ENCODE data around the gene SERPIND1. TPM values are rescaled to one million over a fixed set of nuclear protein-coding genes. Genes with fewer than 3 reads are reported as not detected.
"Not testable (repeated sequence)": the region's sequence is repeated elsewhere in the genome, so short reads cannot be mapped to it uniquely, and the experiment has no call there.

Gene SERPIND1
- polyA plus RNA-seq, 3 donors = not detected

GRCh38 chr22:20819471-20819870 lies 45.6 kb downstream of the SERPIND1 start:
- peaks cover 0 to 2% (median 0%) of the 10 kb centered on the region in 7 donors for H3K9me3 Mint-ChIP-seq
- peaks cover 80 to 95% of the 10 kb centered on the region in 2 donors for H3K36me3 ChIP-seq (replicated peaks in 1 of 2; ENCODE audit: control insufficient read depth in 1 of 2, insufficient read depth in 2 of 2, low read length in 2 of 2)
- no peaks in the 10 kb centered on the region for H3K4me1 ChIP-seq (ENCODE audit: control insufficient read depth in 1 of 2, insufficient read depth in 2 of 2, low read length in 2 of 2)
- no peak overlapping the region for H3K4me3 Mint-ChIP-seq
- H3K4me1 Mint-ChIP-seq = no peaks in the 10 kb centered on the region
- no peaks in the 10 kb centered on the region for H3K27me3 Mint-ChIP-seq (ENCODE audit: low read depth in 3 of 3)
- no peak overlapping the region for H3K9ac ChIP-seq (ENCODE audit: insufficient read depth, low read length, poor library complexity, severe bottlenecking)
- no peak overlapping the region for H3K4me2 ChIP-seq (replicated peaks; ENCODE audit: extremely low read depth, low read length, poor library complexity, severe bottlenecking)
- H4K20me1 ChIP-seq (ENCODE audit: insufficient read depth, low read length) = no peaks in the 10 kb centered on the region
- no peaks in the 10 kb centered on the region for H3K27me3 ChIP-seq (ENCODE audit: control insufficient read depth in 2 of 2, insufficient read depth in 2 of 2, low read length in 2 of 2)
- 97% methylated on average over 5 of the region's 9 CpGs for whole genome bisulfite sequencing (ENCODE audit: insufficient coverage)
- no peaks in the 10 kb centered on the region for H3K9me3 ChIP-seq (replicated peaks in 1 of 2; ENCODE audit: control insufficient read depth in 1 of 2, insufficient read depth in 1 of 2, low read length in 2 of 2)
- no peak for DNase-seq
- no peak overlapping the region for H3K27ac Mint-ChIP-seq
- intact Hi-C loops (cut with micrococcal nuclease) = no loop called here
- H3K27ac ChIP-seq (ENCODE audit: low read depth in 1 of 2, low read length in 2 of 2) = no peak overlapping the region
- peaks cover 71 to 83% of the 10 kb centered on the region in 2 donors for H3K36me3 Mint-ChIP-seq
- no peaks in the 10 kb centered on the region for H3K79me2 ChIP-seq (ENCODE audit: insufficient read depth, low read length)
- no peak overlapping the region for H3K4me3 ChIP-seq (replicated peaks in 1 of 3; ENCODE audit: low read depth in 2 of 3, low read length in 3 of 3)
- no peak overlapping the region for H2AFZ ChIP-seq (ENCODE audit: insufficient read depth, low read depth, low read length, poor library complexity, severe bottlenecking)
- no peak for TF ChIP-seq CTCF (IDR thresholded peaks at IDR 0.05)

GRCh38 chr22:20821717-20822239 lies 47.9 kb downstream of the SERPIND1 start:
- H3K27ac ChIP-seq (ENCODE audit: low read depth in 1 of 2, low read length in 2 of 2); H3K27me3 Mint-ChIP-seq (ENCODE audit: low read depth in 3 of 3); DNase-seq; H3K9me3 ChIP-seq (replicated peaks in 1 of 2; ENCODE audit: control insufficient read depth in 1 of 2, insufficient read depth in 1 of 2, low read length in 2 of 2); H3K4me1 Mint-ChIP-seq; H3K9ac ChIP-seq (ENCODE audit: insufficient read depth, low read length, poor library complexity, severe bottlenecking); H3K4me3 ChIP-seq (replicated peaks in 1 of 3; ENCODE audit: low read depth in 2 of 3, low read length in 3 of 3); H3K27me3 ChIP-seq (ENCODE audit: control insufficient read depth in 2 of 2, insufficient read depth in 2 of 2, low read length in 2 of 2); H4K20me1 ChIP-seq (ENCODE audit: insufficient read depth, low read length); H3K4me3 Mint-ChIP-seq; H3K79me2 ChIP-seq (ENCODE audit: insufficient read depth, low read length); H3K4me1 ChIP-seq (ENCODE audit: control insufficient read depth in 1 of 2, insufficient read depth in 2 of 2, low read length in 2 of 2); H3K9me3 Mint-ChIP-seq; H2AFZ ChIP-seq (ENCODE audit: insufficient read depth, low read depth, low read length, poor library complexity, severe bottlenecking); H3K4me2 ChIP-seq (replicated peaks; ENCODE audit: extremely low read depth, low read length, poor library complexity, severe bottlenecking); intact Hi-C loops (cut with micrococcal nuclease): not testable (repeated sequence)
- peaks cover 73 to 89% of the 10 kb centered on the region in 2 donors for H3K36me3 ChIP-seq (replicated peaks in 1 of 2; ENCODE audit: control insufficient read depth in 1 of 2, insufficient read depth in 2 of 2, low read length in 2 of 2)
- peak overlapping the region in 1 of 7 donors; percentile 26 for H3K27ac Mint-ChIP-seq
- peaks cover 72 to 83% of the 10 kb centered on the region in 2 donors for H3K36me3 Mint-ChIP-seq
- WGBS (ENCODE audit: insufficient coverage) = 100% methylated on average over 6 of the region's 8 CpGs

Measured in CD14-positive monocyte (primary cell).